Psoas muscle (tissue), 8 donors: ENCODE results near the gene NUDT4. TPM values are rescaled to one million over a fixed set of nuclear protein-coding genes. Genes with fewer than 3 reads are reported as not detected.
"Not testable (repeated sequence)": the region's sequence is repeated elsewhere in the genome, so short reads cannot be mapped to it uniquely, and the experiment has no call there.

Experiments used
- ATAC-seq, 4 donors: fragments of 200-7000 bp; cut with Tn5 transposase; one replicate each; pipeline ENCODE4 v1.9.1; 2020; ENCODE audit warnings: moderate library complexity in 3 of 4, mild to moderate bottlenecking in 2 of 4
- DNase-seq, 2 donors: peaks; one replicate each; pipeline ENCODE4 v3.0.0-alpha.2; 2020
- H3K27ac ChIP-seq: fragments of 200-600 bp; one replicate; pipeline ENCODE4 v1.8.0; 2022
- H3K27me3 ChIP-seq, 3 donors: fragments of 200-600 bp in 1 of 3; one replicate each; pipeline versions ENCODE4 v1.6.1 to v1.8.0; 2013 to 2022; ENCODE audit warnings: low read length in 2 of 3, mild to moderate bottlenecking in 2 of 3, moderate library complexity in 1 of 3; ENCODE audit not compliant: insufficient read depth in 3 of 3
- H3K36me3 ChIP-seq, 2 donors: fragments of 200-600 bp in 1 of 2; one replicate each; pipeline versions ENCODE4 v1.6.1 to v1.8.0; 2013 to 2022; ENCODE audit warnings: low read depth in 1 of 2, mild to moderate bottlenecking in 1 of 2, moderate library complexity in 1 of 2; ENCODE audit not compliant: insufficient read depth in 1 of 2
- H3K4me1 ChIP-seq: fragments of 200-600 bp; one replicate; pipeline ENCODE4 v1.8.0; 2022
- H3K4me3 ChIP-seq: fragments of 200-600 bp; one replicate; pipeline ENCODE4 v1.8.0; 2022; ENCODE audit warnings: mild to moderate bottlenecking
- H3K9me3 ChIP-seq: fragments of 200-600 bp; one replicate; pipeline ENCODE4 v1.8.0; 2022
- CTCF ChIP-seq: fragments of 200-600 bp; IDR thresholded peaks from one replicate; pipeline ENCODE4 v1.8.0; 2022; ENCODE audit warnings: antibody characterized with exemption
- WGBS, 3 donors: extraction: QIAGEN DNeasy Blood & Tissue Kit; methylation state at CpG; one replicate each; pipeline versions ENCODE4 v1.1.6 to v1.1.7; 2013; 5-methylcytosine and 5-hydroxymethylcytosine counted together
- intact Hi-C, 2 donors: fragments of 100-400 bp; cut with DNase I; formaldehyde crosslinking; loops; one replicate each; pipeline versions ENCODE4 v1.11.0 to v1.14.2; 2022
- polyA plus RNA-seq, 3 donors: library from polyadenylated mRNA; stranded (reverse); fragments of 200-250 nt; gene quantifications; one replicate each; pipeline ENCODE4 v1.2.3, GENCODE V29; 2013
- total RNA-seq, 4 donors: library from RNA; stranded (reverse); fragmentation: NEBNext Ultra II Directional in 2 of 4; extraction: Animal tissue kit (Norgen Biotek cat#: 25700) in 2 of 4; gene quantifications; one replicate each; pipeline versions ENCODE4 v1.2.1 to v1.2.4, GENCODE V29; 2021 to 2023
- donor health status: healthy with polysubstance abuse.
- donor health status: DM: no; HTN: no; CAD: no; lungs with moderate emphysema.
- donor health status: Bipolar disorder and iron deficiency.
- donor health status: healthy.
- donor health status: DM: yes; HTN: yes; CAD: no.
- donor health status: DM: no; HTN: no; CAD: no.
- donor health status: DM: no; HTN: no; CAD: no.
- donor health status: DM: yes; HTN: yes; CAD: no.

NUDT4 gene
- total and polyA plus RNA-seq, 7 donors: 48.3 to 254 (median 187) TPM

GRCh38 chr12:93407054-93407962, 29.6 kb downstream of the NUDT4 start:
- H3K36me3 ChIP-seq: peaks cover 0 to 17% of the 10 kb centered on the region in 2 donors
- TF ChIP-seq CTCF: no peak
- H3K27ac ChIP-seq: peak overlapping the region; percentile 18
- peaks cover 32% of the 10 kb centered on the region for H3K4me1 ChIP-seq
- ATAC-seq: peak in 1 of 4 donors; percentile 26
- H3K4me3 ChIP-seq: no peak overlapping the region
- no peaks in the 10 kb centered on the region for H3K27me3 ChIP-seq
- no peaks in the 10 kb centered on the region for H3K9me3 ChIP-seq
- intact Hi-C loops: loop anchor here in 1 of 2 donors (5.0 kb wide), 1 partner anchor 420 kb away; no protein-coding TSS in a partner anchor
- DNase-seq: no peak
- 62 to 71% (median 64%) methylated on average over 6 of the region's 6 CpGs for WGBS, 3 donors

GRCh38 chr12:93407963-93408283, 30.2 kb downstream of the NUDT4 start:
- DNase-seq: no peak
- Histone ChIP-seq H3K36me3 (peaks cover 0 to 13% of the 10 kb centered on the region in 2 donors), H3K27me3 (no peaks in the 10 kb centered on the region), H3K9me3 (no peaks in the 10 kb centered on the region), H3K27ac (peak overlapping the region; percentile 18), H3K4me1 (peaks cover 30% of the 10 kb centered on the region), H3K4me3 (no peak overlapping the region)
- intact Hi-C loops: loop anchor here in 1 of 2 donors (5.0 kb wide), 1 partner anchor 421 kb away; no protein-coding TSS in a partner anchor
- no peak for TF ChIP-seq CTCF
- WGBS, 3 donors: 69 to 90% (median 76%) methylated on average over 2 of the region's 2 CpGs
- ATAC-seq: no peak

GRCh38 chr12:93408813-93409212, 31.1 kb downstream of the NUDT4 start:
- no peak for TF ChIP-seq CTCF

GRCh38 chr12:93409343-93410187, 31.8 kb downstream of the NUDT4 start:
- H3K4me1 ChIP-seq: peaks cover 25% of the 10 kb centered on the region
- not testable (repeated sequence) for ATAC-seq, H3K27me3 ChIP-seq, H3K4me3 ChIP-seq, H3K9me3 ChIP-seq, DNase-seq
- intact Hi-C loops: loop anchor here (5.0 kb wide), 2 partner anchors 422 to 622 kb away; no protein-coding TSS in a partner anchor
- peaks cover 0 to 13% of the 10 kb centered on the region in 2 donors for H3K36me3 ChIP-seq
- peak overlapping the region; percentile 18 for H3K27ac ChIP-seq
- 55 to 74% (median 56%) methylated on average over 4 of the region's 4 CpGs for WGBS, 3 donors

More at GRCh38 chr12:93408813-93409212, 31.1 kb downstream of the NUDT4 start:
- DNase-seq (no peak), ATAC-seq (no peak)
- Histone ChIP-seq H3K27ac (peak overlapping the region; percentile 18), H3K36me3 (peaks cover 0 to 13% of the 10 kb centered on the region in 2 donors), H3K4me3 (no peak overlapping the region), H3K9me3 (no peaks in the 10 kb centered on the region), H3K27me3 (no peaks in the 10 kb centered on the region), H3K4me1 (peaks cover 27% of the 10 kb centered on the region)
- intact Hi-C loops: loop anchor here in 1 of 2 donors (5.0 kb wide), 1 partner anchor 422 kb away; no protein-coding TSS in a partner anchor

GRCh38 chr12:93411060-93411459, 33.3 kb downstream of the NUDT4 start:
- H3K27me3 ChIP-seq, H3K9me3 ChIP-seq, H3K4me3 ChIP-seq, DNase-seq: not testable (repeated sequence)
- Histone ChIP-seq H3K4me1 (peaks cover 38% of the 10 kb centered on the region), H3K36me3 (peaks cover 0 to 13% of the 10 kb centered on the region in 2 donors), H3K27ac (peak overlapping the region; percentile 53)
- ATAC-seq: peak in 1 of 4 donors; percentile 35
- intact Hi-C loops: loop anchor here in 1 of 2 donors (5.0 kb wide), 1 partner anchor 624 kb away; no protein-coding TSS in a partner anchor
- 27 to 42% (median 34%) methylated on average over 6 of the region's 6 CpGs for WGBS, 3 donors

GRCh38 chr12:93412396-93412795, 34.7 kb downstream of the NUDT4 start:
- Histone ChIP-seq H3K27ac (peak overlapping the region; percentile 53), H3K36me3 (peaks cover 0 to 13% of the 10 kb centered on the region in 2 donors), H3K4me1 (peaks cover 49% of the 10 kb centered on the region)
- H3K27me3 ChIP-seq, ATAC-seq, DNase-seq, H3K9me3 ChIP-seq, H3K4me3 ChIP-seq: not testable (repeated sequence)
- intact Hi-C loops: loop anchor here in 1 of 2 donors (5.0 kb wide), 1 partner anchor 625 kb away; no protein-coding TSS in a partner anchor
- 39 to 69% (median 44%) methylated on average over 8 of the region's 8 CpGs for WGBS, 3 donors
